Measurements from ENCODE around the gene EFCAB8.
"Not testable (repeated sequence)": the region's sequence is repeated elsewhere in the genome, so short reads cannot be mapped to it uniquely, and the experiment has no call there.

The EFCAB8 gene

DNA sequence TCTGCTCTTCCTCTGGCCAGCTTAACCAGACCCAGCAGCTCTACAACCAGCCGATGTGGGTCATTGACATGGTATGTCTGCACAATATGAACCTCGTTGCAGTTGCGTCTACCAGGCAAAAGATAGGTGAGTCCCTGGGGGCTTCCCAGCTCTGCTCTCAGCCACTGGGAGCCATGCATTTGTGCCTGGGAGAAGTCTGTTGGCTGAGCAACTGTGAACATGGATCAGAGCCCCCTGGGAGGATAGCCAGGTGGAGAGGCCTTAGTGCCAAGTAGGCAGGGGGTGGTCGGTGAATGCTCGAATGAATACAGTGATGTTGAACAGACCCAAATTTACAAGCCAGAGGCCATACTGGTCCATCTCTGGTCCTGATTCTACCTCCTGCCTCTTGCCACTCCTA, 30.6 kb downstream of the EFCAB8 start:
- DNase-seq: no peak

DNA sequence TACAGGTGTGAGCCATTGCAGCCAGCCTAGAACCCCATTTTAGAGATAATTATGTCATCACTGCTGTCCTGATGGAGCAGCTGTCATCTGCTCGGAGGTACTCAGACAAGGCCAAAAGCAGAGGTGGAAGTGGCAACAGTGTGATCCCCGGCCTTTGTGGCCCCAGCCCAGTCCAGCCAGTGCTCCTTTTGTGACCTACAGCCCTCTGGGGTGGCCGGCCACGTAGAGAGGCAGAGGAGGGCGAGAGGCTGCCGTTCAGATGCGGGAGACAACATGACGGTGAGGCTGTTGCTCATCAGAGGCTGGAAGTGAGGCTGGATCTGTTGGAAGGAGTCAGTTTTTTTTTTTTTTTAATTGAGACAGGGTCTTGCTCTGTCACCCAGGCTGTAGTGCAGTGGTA, 32.8 kb downstream of the EFCAB8 start:
- no peak for DNase-seq

DNA sequence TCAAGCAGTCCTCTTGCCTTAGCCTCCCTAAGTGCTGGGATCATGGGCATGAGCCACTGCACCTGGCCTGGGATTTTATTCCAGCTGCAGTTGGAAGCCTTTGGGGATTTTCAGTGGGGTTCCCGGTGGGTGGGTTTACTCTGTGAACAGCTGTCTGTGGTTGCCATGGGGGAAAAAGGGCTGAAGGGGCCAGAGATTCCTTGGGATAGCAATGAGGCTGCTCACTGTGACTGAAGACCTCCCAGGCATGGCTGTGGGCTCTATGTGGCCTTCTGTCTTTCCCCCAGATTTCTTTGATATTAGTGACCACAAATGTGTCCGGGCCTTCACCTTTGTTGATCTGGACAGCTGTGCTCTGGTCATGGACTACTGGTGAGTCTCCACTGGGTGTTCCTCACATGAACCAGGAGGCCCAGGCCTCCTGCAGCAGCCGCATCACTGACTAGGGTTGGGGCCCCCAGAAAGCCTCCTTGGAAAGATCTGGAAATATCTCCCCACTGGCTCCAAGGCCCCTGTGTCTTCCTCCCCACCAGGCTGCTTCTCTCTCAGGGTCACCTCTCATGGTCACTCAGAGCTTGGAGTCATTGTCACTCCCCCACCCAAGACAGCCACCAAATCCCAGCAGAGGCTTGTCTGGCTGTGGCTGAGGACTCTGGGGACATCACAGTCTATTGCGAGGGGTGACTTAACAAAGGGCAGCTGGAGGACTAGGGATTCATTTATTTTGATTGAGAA, 33.4 kb downstream of the EFCAB8 start:
- DNase-seq: no peak

DNA sequence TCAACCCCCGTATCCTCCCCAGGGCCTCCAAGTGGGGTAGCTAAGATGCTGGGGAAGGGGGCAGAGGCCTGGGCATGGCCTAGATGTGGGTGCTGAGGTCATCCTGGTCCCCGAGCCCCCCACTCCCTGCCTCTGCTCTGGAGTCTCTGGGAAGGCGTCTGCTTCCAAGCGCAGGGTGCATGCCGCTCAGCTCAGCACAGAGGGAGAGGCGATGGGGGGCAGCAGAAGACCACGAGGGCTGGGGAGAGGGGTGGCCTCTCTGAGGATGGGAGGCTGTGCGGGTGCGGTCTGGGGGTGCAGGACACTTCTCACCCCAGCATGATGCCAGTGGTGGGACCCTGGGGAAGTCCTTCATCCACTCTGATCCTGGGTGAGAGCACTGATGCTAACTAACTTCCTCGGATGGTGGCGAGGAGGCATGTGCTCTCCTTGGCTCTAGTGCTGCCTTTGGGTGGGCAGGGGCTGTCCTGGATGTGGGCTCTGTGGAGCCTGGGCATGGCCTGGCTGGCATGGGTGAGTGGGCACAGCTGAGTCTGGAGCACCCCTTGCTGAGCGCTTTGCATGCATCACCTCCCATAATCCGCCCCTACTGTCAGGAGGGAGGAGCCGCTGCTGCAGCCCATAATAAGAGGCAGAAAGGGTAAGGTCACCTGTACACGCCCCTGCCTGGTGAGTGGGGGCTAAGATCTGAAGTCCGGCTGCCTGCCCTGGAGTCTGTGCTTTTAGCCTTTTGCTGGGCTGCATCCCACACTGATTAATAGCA, 34.7 kb downstream of the EFCAB8 start:
- no peak for DNase-seq

DNA sequence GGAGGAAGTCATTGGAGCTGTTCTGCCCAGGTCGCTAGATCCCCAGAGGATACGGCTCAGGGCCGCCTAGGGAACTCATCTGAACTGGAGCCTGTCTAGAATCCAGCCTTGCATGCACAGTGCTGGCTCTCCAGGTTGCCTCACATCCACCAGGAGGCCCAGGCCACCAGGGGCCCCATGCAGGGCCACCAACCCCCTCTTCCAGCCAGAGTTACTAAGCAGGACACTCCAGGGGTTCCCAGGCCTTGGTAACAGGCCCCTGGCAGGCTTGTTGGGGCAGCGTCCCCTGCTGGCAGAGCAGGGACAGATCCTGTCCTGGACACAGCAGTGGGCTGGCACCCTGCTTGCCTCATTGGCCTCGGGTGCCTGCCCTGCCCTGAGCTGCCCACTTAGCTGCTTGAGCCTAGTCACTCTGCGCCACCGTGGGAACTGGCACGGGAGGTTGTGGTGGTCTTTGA, 35.3 kb downstream of the EFCAB8 start:
- DNase-seq: peak; percentile 15 to 45 (median 36)

DNA sequence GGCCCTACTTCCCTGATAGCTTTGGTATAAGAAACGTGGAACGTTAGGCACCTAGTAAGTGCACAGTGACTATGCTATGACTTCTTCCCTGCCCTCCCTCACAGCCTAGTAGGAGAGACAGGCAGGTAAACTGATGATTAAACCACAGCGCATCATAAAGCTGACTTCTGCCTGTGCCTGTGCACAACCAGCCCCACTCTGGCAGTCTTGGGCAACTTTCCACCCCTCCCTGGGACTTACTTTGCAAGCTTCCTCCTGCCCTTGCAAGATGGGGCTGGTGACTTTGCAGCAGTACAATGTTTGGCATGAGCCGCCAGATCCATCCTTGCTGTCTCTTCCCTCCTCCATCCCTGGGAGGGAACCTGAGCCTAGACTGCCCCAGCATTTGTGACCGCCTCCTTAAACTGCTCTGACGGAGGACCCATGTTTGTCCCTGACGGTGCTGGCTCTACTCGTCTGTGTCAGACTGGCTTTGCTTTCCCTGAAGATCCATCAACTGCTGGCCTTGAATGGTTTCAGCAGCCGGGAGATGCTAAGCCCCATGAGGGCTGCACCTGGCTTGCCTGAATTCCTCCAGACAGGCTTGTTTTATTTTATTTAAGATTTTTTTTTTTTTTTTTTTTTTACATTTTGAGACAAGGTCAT, 36.1 kb downstream of the EFCAB8 start:
- no peak for DNase-seq

DNA sequence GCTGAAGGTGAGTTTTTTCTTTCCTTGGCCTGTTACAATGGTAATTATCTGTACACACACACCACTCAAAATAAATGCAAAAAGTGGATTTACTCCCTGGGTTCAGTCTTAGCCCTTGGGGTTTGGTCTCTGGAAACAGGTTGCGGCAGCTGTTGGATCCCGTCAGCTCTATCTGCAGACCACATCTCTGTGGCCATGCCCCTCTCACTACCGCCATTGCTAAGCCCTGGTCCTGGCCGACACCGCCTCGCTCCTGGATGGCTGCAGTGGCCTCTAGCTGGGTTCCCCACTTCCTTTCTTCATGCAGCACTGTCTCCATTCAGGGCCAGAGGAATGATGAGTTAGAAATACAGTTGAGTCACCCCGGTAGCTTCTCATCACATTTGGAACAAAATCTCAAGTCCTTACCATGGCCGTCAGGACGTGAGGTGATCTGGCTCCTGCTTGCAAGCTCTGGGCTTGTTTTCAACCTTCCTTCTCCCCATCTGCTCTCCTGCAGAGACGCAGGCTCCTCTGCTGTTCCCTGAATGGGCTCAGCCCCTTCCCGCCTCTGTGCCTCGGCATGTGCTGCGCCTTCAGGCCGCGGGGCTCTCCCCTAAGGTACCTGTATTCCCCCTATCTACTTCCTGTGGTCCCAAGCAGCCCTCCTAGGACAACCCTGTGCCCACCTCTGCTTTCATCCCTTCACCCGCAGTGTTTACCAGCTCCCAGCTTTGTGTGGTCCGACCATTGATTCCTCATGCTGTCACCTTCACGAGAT, 38.0 kb downstream of the EFCAB8 start:
- DNase-seq: no peak

DNA sequence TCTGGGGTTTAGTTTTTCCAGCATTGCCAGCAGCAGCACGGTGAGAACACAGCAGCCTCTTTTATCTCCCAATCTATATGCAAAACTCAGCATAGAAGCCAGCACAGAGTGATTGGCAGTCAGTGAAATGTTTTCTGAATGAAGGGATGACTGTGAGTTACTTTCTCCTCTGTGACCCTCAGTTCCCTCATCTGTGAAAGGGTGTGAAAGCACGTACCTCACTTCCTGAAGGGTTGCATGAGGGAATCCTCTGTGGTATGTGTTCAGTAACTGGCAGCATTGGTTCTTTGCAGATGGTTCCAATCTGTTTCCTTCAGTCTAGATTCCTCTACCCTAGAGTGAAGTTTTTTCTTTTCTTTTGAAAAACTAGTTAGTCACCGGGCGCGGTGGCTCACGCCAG, 40.0 kb downstream of the EFCAB8 start:
- DNase-seq: no peak

DNA sequence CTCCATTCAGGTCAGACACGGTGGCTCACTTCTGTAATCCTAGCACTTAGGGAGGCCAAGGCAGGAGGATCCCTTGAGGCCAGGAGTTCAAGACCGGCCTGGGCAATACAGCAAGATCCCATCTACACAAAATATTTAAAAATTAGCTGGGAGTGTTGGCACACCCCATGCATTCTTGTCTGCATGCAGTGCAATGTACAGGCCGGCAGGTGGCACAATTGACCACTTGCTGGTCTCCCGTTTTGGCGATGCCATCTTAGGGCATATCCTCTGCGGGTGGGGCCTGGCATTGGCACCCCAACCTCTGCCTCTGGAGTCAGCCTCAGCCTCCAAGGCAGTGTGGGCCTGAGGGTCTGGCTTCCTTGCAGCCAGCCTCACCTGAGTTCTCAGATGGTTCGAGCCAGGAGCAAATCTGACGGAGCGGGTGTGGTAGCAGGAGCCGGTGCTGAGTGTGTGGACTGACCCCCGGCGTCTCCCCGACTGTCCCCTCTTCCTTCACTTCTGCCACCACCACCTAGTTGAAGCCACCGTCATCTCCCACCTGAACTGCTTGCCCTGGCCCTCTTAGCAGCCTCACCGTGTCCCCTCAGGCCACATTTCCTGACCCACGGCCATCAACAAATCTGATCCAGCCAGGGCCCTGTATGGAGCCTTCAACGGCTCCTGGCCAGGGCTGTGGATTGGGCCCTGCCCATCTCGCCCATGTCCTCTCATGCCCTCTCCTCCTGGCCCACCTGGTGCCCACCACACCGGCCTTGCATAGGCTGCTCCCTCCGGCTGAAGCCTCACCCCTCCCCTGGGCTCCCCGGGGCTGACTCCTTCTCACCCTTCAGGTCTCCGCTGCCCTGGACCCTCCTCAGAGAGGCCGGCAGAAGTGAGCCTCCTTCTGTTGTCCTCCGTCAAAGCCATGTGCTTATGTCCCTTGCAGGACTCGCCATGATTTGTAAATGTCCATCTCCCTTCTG, 44.0 kb downstream of the EFCAB8 start:
- peak; percentile 69 to 84 (median 76) for DNase-seq

DNA sequence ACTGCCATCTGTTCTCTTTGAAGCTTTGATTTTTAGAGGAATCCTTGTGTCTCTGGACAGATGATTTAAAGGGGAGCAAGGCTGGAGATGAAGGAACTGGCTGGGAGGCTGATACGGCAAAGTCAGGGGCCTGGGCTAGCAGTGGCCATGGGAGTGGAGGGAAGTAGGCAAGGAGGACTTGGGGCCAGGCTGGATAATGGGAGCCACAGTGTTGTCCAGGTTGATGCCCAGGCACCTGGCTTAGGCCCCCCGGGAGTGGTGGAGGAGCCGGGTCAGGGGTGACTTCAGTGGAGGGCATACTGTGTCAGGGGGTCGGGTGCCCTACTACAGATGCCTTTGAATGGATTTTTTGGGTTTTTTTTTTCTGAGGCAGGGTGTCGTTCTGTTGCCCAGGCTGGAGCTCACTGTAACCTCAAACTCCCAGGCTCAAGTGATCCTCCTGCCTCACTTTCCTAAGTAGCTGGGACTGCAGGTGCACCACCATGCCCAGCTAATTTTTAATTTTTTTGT, 45.0 kb downstream of the EFCAB8 start:
- DNase-seq: no peak

DNA sequence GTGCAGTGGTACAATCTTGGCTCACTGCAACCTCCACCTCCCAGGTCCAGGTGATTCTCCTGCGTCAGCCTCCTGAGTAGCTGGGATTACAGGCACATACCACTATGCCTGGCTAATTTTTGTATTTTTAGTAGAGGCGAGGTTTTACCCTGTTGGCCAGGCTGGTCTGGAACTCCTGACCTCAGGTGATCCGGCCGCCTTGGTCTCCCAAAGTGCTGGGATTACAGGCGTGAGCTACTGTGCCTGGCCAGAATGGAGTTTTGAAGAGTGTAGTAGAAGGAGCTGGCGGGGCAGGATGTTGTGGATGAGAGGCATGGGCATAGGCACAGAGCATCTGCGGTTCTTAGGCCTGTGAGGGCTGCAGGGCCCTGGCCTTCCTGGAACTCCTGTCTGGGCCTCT, 46.0 kb downstream of the EFCAB8 start:
- not testable (repeated sequence) for DNase-seq

DNA sequence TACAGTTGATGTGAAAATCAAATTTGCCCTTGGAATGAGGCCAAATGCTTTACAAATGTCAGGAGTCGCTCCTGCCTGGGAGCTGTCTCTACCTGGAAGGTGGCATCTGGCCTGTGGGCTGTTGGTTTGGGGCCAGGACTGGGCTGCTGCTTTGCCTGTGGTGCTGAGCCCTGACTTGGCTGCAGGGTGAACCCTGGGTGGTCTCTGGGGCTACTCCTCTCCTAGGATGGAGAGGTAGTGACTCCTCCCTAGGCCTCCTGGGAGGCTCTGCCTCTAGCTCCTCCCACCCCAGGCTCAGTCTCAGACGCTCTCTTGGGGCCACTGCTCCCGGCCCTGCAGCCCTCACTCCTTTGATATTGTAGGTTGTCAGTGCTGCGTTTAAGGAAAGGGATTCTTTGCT, 47.5 kb downstream of the EFCAB8 start:
- DNase-seq: no peak

DNA sequence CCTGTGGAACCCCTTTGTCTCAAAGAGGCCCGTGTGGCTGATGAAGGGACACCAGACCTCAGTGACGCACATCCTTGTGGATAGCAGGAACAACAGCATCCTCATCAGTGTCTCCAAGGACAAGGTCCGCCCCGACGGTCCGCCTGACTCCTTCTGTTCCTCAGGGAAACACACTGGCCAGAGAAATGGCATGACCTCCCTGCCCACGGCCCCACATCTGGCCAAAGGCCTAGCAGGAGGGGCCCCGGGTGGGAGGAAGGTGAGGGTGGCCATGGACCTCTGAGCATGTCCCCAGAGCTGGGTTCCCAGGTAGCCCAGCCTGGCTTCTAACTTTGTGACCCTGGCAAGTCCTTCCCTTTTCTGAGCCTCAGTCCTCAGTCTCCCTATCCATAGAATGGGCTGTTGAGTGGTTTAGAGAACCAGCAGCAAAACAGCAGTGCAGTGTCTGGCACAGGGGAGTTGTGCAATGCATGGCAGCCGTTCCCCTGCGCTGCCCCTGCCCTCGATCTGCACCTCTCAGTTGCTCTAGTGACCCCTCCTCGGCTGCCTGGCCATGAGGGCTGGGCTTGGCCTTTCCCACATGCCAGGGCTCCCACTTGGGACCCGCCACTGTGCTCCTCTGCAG, 48.3 kb downstream of the EFCAB8 start:
- DNase-seq: no peak

DNA sequence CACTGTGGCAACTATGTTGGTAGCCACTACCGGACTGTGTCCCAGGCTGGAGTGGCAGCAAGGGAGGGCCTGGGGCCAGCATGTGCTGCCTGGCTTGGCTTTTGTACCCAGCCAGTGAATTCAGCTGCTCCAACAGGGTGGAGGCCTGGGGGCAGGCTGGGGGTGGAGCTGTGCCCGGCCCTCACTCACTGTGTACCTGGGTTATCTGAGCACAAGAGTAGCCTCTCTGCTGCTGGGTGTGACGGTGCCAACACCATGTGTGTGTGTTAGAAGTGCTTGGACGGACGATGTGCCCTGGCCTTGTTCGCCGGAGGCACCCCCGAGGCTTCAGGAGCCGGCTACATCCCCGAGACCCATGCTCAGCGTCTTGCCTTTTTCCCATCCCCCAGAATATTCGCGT, 49.2 kb downstream of the EFCAB8 start:
- DNase-seq: no peak

DNA sequence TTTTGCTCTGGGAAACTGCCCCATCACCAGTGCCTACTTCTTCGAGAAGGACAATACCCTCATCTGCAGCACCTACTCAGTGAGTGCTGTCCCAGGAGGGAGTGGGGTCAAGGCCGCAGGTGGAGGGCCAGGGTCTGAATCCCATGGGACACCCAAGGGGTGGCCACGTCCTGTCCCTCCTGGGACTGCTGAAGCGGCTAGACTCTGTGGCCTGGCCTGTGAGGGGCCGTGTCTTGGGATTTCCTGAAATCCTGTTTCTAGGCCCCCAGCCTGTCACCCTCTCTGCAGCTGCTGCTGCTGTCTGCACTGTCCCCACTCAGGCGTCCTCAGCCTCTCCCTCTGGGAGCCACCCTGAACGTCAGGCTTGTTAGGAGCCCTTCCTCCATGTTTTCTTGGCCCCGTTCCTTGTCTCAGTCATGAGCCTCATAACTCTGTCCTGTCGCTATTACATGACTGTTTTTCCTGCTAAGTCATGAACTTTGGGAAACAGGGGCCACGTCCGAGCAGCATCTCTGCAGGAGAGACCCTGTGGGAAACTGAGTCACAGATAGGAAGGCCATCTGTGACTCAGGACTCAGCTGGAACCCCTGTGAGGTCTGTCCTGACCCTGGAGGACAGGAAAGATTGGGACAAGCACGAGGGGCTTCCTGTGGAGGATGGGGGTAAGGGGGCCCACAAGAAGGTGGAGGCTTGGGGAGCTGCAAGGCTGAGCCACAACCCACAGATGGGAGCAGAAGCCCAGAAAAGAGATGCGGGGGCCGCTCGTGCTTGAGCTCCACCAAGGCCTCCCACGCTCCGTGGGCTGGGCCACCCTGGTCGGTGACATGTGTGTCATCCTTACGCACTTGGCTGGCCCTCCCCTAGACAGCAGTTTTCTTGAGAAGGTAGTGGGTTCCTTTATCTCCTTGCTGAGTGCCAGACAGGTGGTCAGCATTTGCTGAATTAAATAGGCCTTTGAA, 49.9 kb downstream of the EFCAB8 start:
- DNase-seq: no peak

DNA sequence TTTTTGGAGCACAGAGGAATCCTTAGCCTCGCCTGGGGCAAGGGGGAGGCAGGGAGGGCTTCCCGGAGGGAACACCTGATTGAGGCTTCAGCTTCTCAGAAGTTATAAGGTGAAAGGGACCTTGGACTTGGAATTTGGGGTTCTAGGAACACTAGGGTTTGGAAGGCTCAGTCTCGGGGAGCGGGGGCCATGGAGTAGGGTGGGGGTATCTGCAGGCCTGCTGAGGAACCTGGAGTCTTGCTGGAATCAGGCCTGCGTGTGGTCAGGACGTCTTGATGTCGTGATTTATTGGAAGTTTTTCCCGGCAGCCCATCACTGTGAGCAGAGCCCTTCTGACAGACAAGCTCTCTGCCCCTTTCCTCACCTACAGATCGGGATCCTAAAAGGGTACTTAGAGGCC, 50.7 kb downstream of the EFCAB8 start:
- DNase-seq: no peak

DNA sequence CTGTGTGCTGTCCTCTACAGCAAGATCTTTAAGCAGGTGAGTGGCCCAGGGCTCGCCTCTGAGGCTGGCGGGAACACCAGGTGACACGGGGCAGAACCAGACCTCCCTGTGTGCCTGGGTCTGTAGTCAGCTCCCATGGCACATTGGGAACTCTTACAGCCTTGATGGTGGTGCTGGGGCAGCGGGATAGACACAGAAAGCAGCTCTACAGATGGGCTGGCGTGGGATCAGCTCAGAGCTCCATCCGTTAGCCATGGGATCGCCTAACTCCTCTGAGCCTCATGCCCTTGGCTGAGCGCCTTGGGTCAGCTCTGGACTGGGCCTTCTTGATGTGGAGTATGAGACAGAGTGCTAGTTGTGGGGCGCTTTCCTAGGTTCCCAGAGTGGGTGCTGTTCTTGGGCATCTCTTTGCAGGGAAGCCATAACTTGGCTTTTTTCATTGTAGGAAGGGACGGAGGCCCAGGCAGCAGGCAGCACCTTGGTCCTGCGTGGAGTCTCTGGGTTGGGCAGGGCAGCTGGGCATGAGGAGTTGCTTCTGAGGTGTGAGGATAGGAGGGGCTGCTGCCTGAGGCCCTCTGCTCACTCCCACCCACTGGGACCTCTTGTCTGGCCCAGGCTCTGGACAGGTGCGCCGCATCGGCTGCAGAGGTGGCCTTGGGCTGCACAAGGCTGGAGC, 51.3 kb downstream of the EFCAB8 start:
- no peak for DNase-seq

DNA sequence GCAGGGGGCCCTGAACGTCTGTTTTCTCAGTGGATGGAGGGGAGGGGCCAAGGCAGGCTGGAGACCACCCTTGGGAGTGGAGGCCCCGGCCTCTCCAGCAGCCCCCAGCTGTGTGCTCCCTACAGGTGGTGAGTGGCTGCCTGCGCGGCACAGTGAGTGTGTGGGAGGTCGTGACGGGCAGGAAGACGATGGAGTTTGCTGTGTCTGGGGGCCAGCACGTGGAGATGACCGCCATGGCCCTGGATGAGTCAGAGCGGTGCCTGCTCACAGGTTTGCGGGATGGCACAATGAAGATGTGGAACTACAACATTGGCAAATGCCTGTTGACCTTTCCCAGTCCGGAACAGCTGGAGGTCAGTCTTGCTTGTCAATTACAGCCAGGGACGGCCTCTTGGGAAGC, 52.6 kb downstream of the EFCAB8 start:
- DNase-seq: no peak

DNA sequence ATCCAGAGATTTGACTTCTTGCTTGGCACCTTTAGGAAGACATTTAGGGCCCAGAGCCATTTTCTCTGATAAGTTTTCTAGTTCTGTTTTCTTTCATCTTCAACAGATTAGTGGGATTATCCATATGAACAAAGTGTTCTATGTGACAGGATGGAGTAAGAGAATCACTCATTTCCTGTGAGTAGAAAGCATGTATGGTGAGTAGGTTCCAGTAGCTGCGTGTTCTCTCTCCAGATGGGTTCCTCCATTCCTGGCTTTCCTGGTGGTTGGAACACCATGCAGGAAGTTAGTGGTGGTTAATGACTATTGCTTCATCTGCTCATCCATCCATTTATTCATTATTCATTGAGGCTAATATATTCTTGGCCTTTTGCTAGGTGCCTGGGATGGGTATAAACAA, 54.0 kb downstream of the EFCAB8 start:
- no peak for DNase-seq

Data from suppressor macrophage (primary cell).